HEK293 (cell line): ENCODE measurements around the gene ANK2.

ENCODE experiments used
- CTCF ChIA-PET: fragments of 350-600 bp; formaldehyde crosslinking; extraction: SDS; loops from one replicate; lab custom pipeline; 2021; ENCODE audit warnings: antibody characterized with exemption; lab: Yijun Ruan, JAX
- POLR2A ChIA-PET: fragments of 300-600 bp; formaldehyde crosslinking; extraction: SDS; loops from one replicate; lab custom pipeline; 2020; ENCODE audit warnings: antibody characterized with exemption, inconsistent platforms; lab: Yijun Ruan, JAX
- H3K27ac ChIP-seq: fragments of 200-500 bp; sonication (Bioruptor generic); 2 replicates; pipeline ENCODE4 v1.5.1; 2014; ENCODE audit warnings: low read depth, low read length, control low read depth, inconsistent platforms; ENCODE audit errors: extremely low read depth
- H3K36me3 ChIP-seq, 2 experiments: fragments of 200-500 bp in 1 of 2; sonication (Bioruptor generic) in 1 of 2; 1 replicate in 1 of 2; 2 replicates in 1 of 2; pipeline ENCODE4 v1.5.1; 2014 to 2017; ENCODE audit warnings: inconsistent platforms in 2 of 2, low read length in 2 of 2; ENCODE audit not compliant: control insufficient read depth in 2 of 2, insufficient read depth in 1 of 2
- H3K4me1 ChIP-seq: fragments of 200-500 bp; sonication (Bioruptor generic); 2 replicates; pipeline ENCODE4 v1.5.1; 2014; ENCODE audit warnings: mild to moderate bottlenecking, low read length, inconsistent platforms; ENCODE audit not compliant: control insufficient read depth, insufficient read depth
- H3K4me3 ChIP-seq: 2 replicates; pipeline ENCODE4 v1.5.1; 2011; ENCODE audit warnings: low read depth, mild to moderate bottlenecking, control low read depth, low read length, moderate library complexity
- H3K9me3 ChIP-seq: fragments of 200-500 bp; sonication (Bioruptor generic); 2 replicates; pipeline ENCODE4 v1.5.1; 2014; ENCODE audit warnings: low read depth, low read length, inconsistent platforms; ENCODE audit not compliant: control insufficient read depth, insufficient read depth
- BCL11A ChIP-seq: fragments of 450-650 bp; formaldehyde crosslinking; IDR thresholded peaks from 2 replicates; pipeline ENCODE4 v1.5.1; 2016; ENCODE audit warnings: low read depth, missing biosample characterization, missing genetic modification characterization
- GFI1B ChIP-seq: fragments of 450-650 bp; formaldehyde crosslinking; IDR thresholded peaks from 2 replicates; pipeline ENCODE4 v1.5.1; 2016; ENCODE audit warnings: missing biosample characterization, missing genetic modification characterization
- TRIM28 ChIP-seq: IDR thresholded peaks from 2 replicates; pipeline ENCODE4 v1.6.1; 2011; ENCODE audit warnings: low read length, control low read depth, borderline replicate concordance
- WT1 ChIP-seq: fragments of 450-650 bp; formaldehyde crosslinking; IDR thresholded peaks from 2 replicates; pipeline ENCODE4 v1.5.1; 2016; ENCODE audit warnings: missing biosample characterization, missing genetic modification characterization
- ZNF114 ChIP-seq: fragments of 450-650 bp; formaldehyde crosslinking; IDR thresholded peaks from 2 replicates; pipeline ENCODE4 v1.5.0; 2017; ENCODE audit warnings: missing biosample characterization, missing genetic modification characterization
- ZNF155 ChIP-seq: fragments of 450-650 bp; formaldehyde crosslinking; IDR thresholded peaks from 2 replicates; pipeline ENCODE4 v1.5.1; 2016; ENCODE audit warnings: missing biosample characterization, missing genetic modification characterization
- ZNF16 ChIP-seq: fragments of 450-650 bp; formaldehyde crosslinking; IDR thresholded peaks from 2 replicates; pipeline ENCODE4 v1.5.1; 2016; ENCODE audit warnings: low read depth, missing biosample characterization, missing genetic modification characterization
- ZNF19 ChIP-seq: fragments of 450-650 bp; formaldehyde crosslinking; IDR thresholded peaks from 2 replicates; pipeline ENCODE4; 2016; ENCODE audit warnings: missing biosample characterization, missing genetic modification characterization, low read depth
- ZNF350 ChIP-seq: fragments of 450-650 bp; formaldehyde crosslinking; IDR thresholded peaks from 2 replicates; pipeline ENCODE4 v1.5.0; 2017; ENCODE audit warnings: missing biosample characterization, mild to moderate bottlenecking, missing genetic modification characterization
- ZNF354C ChIP-seq: fragments of 450-650 bp; formaldehyde crosslinking; IDR thresholded peaks from 2 replicates; pipeline ENCODE4 v1.5.1; 2016; ENCODE audit warnings: missing biosample characterization, missing genetic modification characterization, low read depth, borderline replicate concordance
- ZNF433 ChIP-seq: fragments of 450-650 bp; formaldehyde crosslinking; IDR thresholded peaks from 2 replicates; pipeline ENCODE4 v1.5.1; 2016; ENCODE audit warnings: missing biosample characterization, missing genetic modification characterization, low read depth
- ZNF449 ChIP-seq: fragments of 450-650 bp; formaldehyde crosslinking; IDR thresholded peaks from 2 replicates; pipeline ENCODE4 v1.5.1; 2017; ENCODE audit warnings: missing biosample characterization, mild to moderate bottlenecking, missing genetic modification characterization, moderate library complexity
- ZNF521 ChIP-seq: fragments of 450-650 bp; formaldehyde crosslinking; IDR thresholded peaks from 2 replicates; pipeline ENCODE4 v1.5.1; 2017; ENCODE audit warnings: missing biosample characterization, mild to moderate bottlenecking, missing genetic modification characterization
- ZNF558 ChIP-seq: fragments of 450-650 bp; formaldehyde crosslinking; IDR thresholded peaks from 2 replicates; pipeline ENCODE4 v1.5.1; 2016; ENCODE audit warnings: missing biosample characterization, missing genetic modification characterization
- ZNF664 ChIP-seq: fragments of 450-650 bp; formaldehyde crosslinking; IDR thresholded peaks from 2 replicates; pipeline ENCODE4 v1.5.1; 2016; ENCODE audit warnings: missing biosample characterization, missing genetic modification characterization
- TF ChIP-seq, protein P1 (sequence below): fragments of 450-650 bp; formaldehyde crosslinking; IDR thresholded peaks from 2 replicates; pipeline ENCODE4 v1.5.1; 2017; ENCODE audit warnings: missing biosample characterization, missing genetic modification characterization
- TF ChIP-seq, protein P2 (sequence below): fragments of 450-650 bp; formaldehyde crosslinking; IDR thresholded peaks from 2 replicates; pipeline ENCODE4; 2016; ENCODE audit warnings: missing biosample characterization, missing genetic modification characterization
- TF ChIP-seq, protein P3 (sequence below): fragments of 450-650 bp; formaldehyde crosslinking; IDR thresholded peaks from 2 replicates; pipeline ENCODE4 v1.5.1; 2016; ENCODE audit warnings: missing biosample characterization, missing genetic modification characterization
- TF ChIP-seq, protein P4 (sequence below): fragments of 450-650 bp; formaldehyde crosslinking; IDR thresholded peaks from 2 replicates; pipeline ENCODE4 v1.5.1; 2016; ENCODE audit warnings: missing biosample characterization, missing genetic modification characterization
- TF ChIP-seq, protein P5 (sequence below): fragments of 450-650 bp; formaldehyde crosslinking; IDR thresholded peaks from 2 replicates; pipeline ENCODE4 v1.5.1; 2016; ENCODE audit warnings: missing biosample characterization, missing genetic modification characterization

The ANK2 gene

GRCh38 chr4:113331811-113332210 is 282.4 kb downstream of the ANK2 start:
- no peak for TF ChIP-seq ZNF16 (tag by site-specific recombination)
- no peak for TF ChIP-seq ZNF449 (tag by site-specific recombination)
- TF ChIP-seq, protein P1, sequence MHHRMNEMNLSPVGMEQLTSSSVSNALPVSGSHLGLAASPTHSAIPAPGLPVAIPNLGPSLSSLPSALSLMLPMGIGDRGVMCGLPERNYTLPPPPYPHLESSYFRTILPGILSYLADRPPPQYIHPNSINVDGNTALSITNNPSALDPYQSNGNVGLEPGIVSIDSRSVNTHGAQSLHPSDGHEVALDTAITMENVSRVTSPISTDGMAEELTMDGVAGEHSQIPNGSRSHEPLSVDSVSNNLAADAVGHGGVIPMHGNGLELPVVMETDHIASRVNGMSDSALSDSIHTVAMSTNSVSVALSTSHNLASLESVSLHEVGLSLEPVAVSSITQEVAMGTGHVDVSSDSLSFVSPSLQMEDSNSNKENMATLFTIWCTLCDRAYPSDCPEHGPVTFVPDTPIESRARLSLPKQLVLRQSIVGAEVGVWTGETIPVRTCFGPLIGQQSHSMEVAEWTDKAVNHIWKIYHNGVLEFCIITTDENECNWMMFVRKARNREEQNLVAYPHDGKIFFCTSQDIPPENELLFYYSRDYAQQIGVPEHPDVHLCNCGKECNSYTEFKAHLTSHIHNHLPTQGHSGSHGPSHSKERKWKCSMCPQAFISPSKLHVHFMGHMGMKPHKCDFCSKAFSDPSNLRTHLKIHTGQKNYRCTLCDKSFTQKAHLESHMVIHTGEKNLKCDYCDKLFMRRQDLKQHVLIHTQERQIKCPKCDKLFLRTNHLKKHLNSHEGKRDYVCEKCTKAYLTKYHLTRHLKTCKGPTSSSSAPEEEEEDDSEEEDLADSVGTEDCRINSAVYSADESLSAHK (tag by site-specific recombination) = no peak
- TF ChIP-seq, protein P2, sequence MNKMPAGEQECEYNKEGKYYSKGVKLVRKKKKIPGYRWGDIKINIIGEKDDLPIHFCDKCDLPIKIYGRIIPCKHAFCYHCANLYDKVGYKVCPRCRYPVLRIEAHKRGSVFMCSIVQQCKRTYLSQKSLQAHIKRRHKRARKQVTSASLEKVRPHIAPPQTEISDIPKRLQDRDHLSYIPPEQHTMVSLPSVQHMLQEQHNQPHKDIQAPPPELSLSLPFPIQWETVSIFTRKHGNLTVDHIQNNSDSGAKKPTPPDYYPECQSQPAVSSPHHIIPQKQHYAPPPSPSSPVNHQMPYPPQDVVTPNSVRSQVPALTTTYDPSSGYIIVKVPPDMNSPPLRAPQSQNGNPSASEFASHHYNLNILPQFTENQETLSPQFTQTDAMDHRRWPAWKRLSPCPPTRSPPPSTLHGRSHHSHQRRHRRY (tag by site-specific recombination) = no peak
- TF ChIP-seq WT1 (tag by site-specific recombination) = no peak
- TF ChIP-seq ZNF354C (tag by site-specific recombination) = no peak
- no peak for TF ChIP-seq ZNF433 (tag by site-specific recombination)
- TF ChIP-seq, protein P3, sequence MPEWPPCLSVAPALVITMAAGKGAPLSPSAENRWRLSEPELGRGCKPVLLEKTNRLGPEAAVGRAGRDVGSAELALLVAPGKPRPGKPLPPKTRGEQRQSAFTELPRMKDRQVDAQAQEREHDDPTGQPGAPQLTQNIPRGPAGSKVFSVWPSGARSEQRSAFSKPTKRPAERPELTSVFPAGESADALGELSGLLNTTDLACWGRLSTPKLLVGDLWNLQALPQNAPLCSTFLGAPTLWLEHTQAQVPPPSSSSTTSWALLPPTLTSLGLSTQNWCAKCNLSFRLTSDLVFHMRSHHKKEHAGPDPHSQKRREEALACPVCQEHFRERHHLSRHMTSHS (tag by site-specific recombination) = no peak
- TF ChIP-seq, protein P4, sequence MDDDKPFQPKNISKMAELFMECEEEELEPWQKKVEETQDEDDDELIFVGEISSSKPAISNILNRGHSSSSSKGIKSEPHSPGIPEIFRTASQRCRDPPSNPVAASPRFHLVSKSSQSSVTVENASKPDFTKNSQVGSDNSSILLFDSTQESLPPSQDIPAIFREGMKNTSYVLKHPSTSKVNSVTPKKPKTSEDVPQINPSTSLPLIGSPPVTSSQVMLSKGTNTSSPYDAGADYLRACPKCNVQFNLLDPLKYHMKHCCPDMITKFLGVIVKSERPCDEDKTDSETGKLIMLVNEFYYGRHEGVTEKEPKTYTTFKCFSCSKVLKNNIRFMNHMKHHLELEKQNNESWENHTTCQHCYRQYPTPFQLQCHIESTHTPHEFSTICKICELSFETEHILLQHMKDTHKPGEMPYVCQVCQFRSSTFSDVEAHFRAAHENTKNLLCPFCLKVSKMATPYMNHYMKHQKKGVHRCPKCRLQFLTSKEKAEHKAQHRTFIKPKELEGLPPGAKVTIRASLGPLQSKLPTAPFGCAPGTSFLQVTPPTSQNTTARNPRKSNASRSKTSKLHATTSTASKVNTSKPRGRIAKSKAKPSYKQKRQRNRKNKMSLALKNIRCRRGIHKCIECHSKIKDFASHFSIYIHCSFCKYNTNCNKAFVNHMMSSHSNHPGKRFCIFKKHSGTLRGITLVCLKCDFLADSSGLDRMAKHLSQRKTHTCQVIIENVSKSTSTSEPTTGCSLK (tag by site-specific recombination) = no peak
- TF ChIP-seq, protein P5, sequence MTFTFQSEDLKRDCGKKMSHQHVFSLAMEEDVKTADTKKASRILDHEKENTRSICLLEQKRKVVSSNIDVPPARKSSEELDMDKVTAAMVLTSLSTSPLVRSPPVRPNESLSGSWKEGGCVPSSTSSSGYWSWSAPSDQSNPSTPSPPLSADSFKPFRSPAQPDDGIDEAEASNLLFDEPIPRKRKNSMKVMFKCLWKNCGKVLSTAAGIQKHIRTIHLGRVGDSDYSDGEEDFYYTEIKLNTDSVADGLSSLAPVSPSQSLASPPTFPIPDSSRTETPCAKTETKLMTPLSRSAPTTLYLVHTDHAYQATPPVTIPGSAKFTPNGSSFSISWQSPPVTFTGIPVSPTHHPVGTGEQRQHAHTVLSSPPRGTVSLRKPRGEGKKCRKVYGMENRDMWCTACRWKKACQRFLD (tag by site-specific recombination) = no peak
- no peak for TF ChIP-seq ZNF558 (tag by site-specific recombination)
- TF ChIP-seq ZNF155 (tag by site-specific recombination) = no peak
- TF ChIP-seq ZNF19 (tag by site-specific recombination) = no peak
- no peak for TF ChIP-seq GFI1B
- no peak for TF ChIP-seq ZNF114 (tag by site-specific recombination)
- no peak for TF ChIP-seq BCL11A (tag by site-specific recombination)
- TF ChIP-seq ZNF521 (tag by site-specific recombination) = no peak
- TF ChIP-seq TRIM28 = no peak
- TF ChIP-seq ZNF664 (tag by site-specific recombination) = no peak
- TF ChIP-seq ZNF350 (tag by site-specific recombination) = no peak
- POLR2A ChIA-PET = no interaction called here
- Histone ChIP-seq H3K36me3 (peaks cover 0 to 2% of the 10 kb centered on the region in 2 experiments; a peak in 1 of 3 replicates), H3K4me3 (no peak overlapping the region), H3K9me3 (no peaks in the 10 kb centered on the region), H3K4me1 (no peaks in the 10 kb centered on the region), H3K27ac (no peak overlapping the region)
- CTCF ChIA-PET = no interaction called here
